Stomach (tissue), 4 donors: ENCODE measurements around the gene CSNK2B.

ENCODE experiments used
- CTCF ChIP-seq, 7 experiments: fragments of 450-650 bp in 4 of 7; fragments of 200-600 bp in 3 of 7; sonication (generic) in 3 of 7; IDR thresholded peaks; one replicate each; pipeline ENCODE4 v1.5.1; 2016 to 2019; ENCODE audit warnings: antibody characterized with exemption in 7 of 7, control low read depth in 2 of 7, mild to moderate bottlenecking in 1 of 7
- POLR2AphosphoS5 ChIP-seq, 3 donors: sonication (generic); formaldehyde crosslinking; IDR thresholded peaks; one replicate each; pipeline ENCODE4 v1.6.1; 2016; ENCODE audit warnings: antibody characterized with exemption in 3 of 3

- TF ChIP-seq CTCF (IDR thresholded peaks at IDR 0.05): no peak
- no peak for TF ChIP-seq POLR2AphosphoS5 (IDR thresholded peaks at IDR 0.05)
Measured at GRCh38 chr6:31711233-31711632, 45.4 kb downstream of the CSNK2B start.
